Natural killer cell (primary cell): Measurements from ENCODE around the gene ZSWIM4. TPM values are rescaled to one million over a fixed set of nuclear protein-coding genes. Genes with fewer than 3 reads are reported as not detected.

ENCODE experiments used
- ATAC-seq, 3 donors: fragments of 150-1000 bp in 2 of 3; fragments of 200-7000 bp in 1 of 3; cut with Tn5 transposase; 1 replicate in 1 of 3; 2 replicates in 2 of 3; pipeline ENCODE4 v1.10.0; 2021; ENCODE audit warnings: mild to moderate bottlenecking in 2 of 3, moderate library complexity in 2 of 3
- DNase-seq, 2 donors: peaks; one replicate each; pipeline versions ENCODE4 v3.0.0 to v3.0.0-alpha.2; 2013 to 2021; ENCODE audit warnings: mixed read lengths in 1 of 2
- H3K27ac ChIP-seq: one replicate; pipeline ENCODE4 v1.5.1; 2013; ENCODE audit warnings: mild to moderate bottlenecking, low read length
- H3K27me3 ChIP-seq: one replicate; pipeline ENCODE4 v1.6.1; 2013; ENCODE audit warnings: low read length; ENCODE audit not compliant: control insufficient read depth, insufficient read depth
- H3K36me3 ChIP-seq: one replicate; pipeline ENCODE4 v1.6.1; 2013; ENCODE audit warnings: low read length; ENCODE audit not compliant: control insufficient read depth, insufficient read depth
- H3K4me1 ChIP-seq: one replicate; pipeline ENCODE4 v1.6.1; 2013; ENCODE audit warnings: low read length; ENCODE audit not compliant: control insufficient read depth, insufficient read depth
- H3K4me3 ChIP-seq: one replicate; pipeline ENCODE4 v1.5.1; 2013; ENCODE audit warnings: low read length
- H3K9me3 ChIP-seq: one replicate; pipeline ENCODE4 v1.6.1; 2013; ENCODE audit warnings: low read length; ENCODE audit not compliant: control insufficient read depth, insufficient read depth
- H3K27ac Mint-ChIP-seq, 2 donors: one replicate each; pipeline ENCODE4 v1.8.0; 2022; ENCODE audit warnings: mild to moderate bottlenecking in 2 of 2, mixed read lengths in 2 of 2, moderate library complexity in 1 of 2
- H3K27me3 Mint-ChIP-seq, 2 donors: one replicate each; pipeline ENCODE4 v1.8.0; 2022; ENCODE audit warnings: low read depth in 2 of 2, mixed read lengths in 2 of 2
- H3K36me3 Mint-ChIP-seq: one replicate; pipeline ENCODE4 v1.8.0; 2022; ENCODE audit warnings: mixed read lengths
- H3K4me1 Mint-ChIP-seq, 2 donors: one replicate each; pipeline ENCODE4 v1.8.0; 2022; ENCODE audit warnings: mixed read lengths in 2 of 2
- H3K4me3 Mint-ChIP-seq: one replicate; pipeline ENCODE4 v1.8.0; 2022; ENCODE audit warnings: mild to moderate bottlenecking, moderate library complexity, mixed read lengths
- H3K9me3 Mint-ChIP-seq, 2 donors: one replicate each; pipeline ENCODE4 v1.8.0; 2022; ENCODE audit warnings: mixed read lengths in 2 of 2
- CTCF ChIP-seq: fragments of 200-600 bp; IDR thresholded peaks from one replicate; pipeline ENCODE4 v1.8.0; 2022; ENCODE audit warnings: antibody characterized with exemption
- WGBS: methylation state at CpG from one replicate; pipeline ENCODE4 v1.1.7; 2013; ENCODE audit warnings: missing lambda C conversion rate; ENCODE audit not compliant: insufficient coverage; 5-methylcytosine and 5-hydroxymethylcytosine counted together
- intact Hi-C: fragments of 100-400 bp; cut with micrococcal nuclease; formaldehyde crosslinking; loops from one replicate; pipeline ENCODE4 v1.14.2; 2022
- total RNA-seq, 4 donors: library from RNA; stranded (reverse); fragments of 120-200 nt in 1 of 4; gene quantifications; one replicate each; pipeline versions ENCODE4 v1.2.3 to v1.2.4, GENCODE V29; 2013 to 2022

ZSWIM4 gene
- total RNA-seq, 3 donors from 2014 or later (not counting 1 experiment from before 2014, with no cell fraction given): 5.8 to 5.9 (median 5.9) TPM

DNA sequence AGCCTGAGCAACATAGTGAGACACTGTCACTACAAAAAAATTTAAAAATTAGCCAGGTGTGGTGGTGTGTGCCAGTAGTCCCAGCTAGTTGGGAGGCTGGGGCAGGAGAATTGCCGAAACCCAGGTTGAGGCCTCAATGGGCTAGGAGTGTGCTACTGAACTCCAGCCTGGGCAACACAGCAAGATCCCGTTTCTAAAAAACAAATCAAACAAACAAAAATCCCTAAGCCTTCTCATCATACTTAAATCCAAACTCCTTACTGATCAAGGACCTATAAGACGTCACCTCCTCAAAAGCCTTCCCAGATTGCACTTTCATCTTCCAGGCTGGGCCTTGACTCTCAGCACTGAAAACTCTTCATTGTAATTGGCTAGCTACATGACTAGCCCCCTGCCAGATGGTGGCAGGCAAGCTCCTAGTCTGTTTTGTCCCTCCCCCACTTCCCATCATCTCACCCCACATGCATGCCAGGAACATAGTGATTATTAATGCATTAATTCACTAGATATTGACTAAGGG, 64.2 kb downstream of the ZSWIM4 start:
- Histone ChIP-seq H3K27ac (no peak overlapping the region), H3K27me3 (peaks cover 8% of the 10 kb centered on the region), H3K4me1 (peaks cover 22% of the 10 kb centered on the region), H3K36me3 (no peaks in the 10 kb centered on the region), H3K9me3 (no peaks in the 10 kb centered on the region), H3K4me3 (no peak overlapping the region)
- peaks cover 5 to 12% of the 10 kb centered on the region in 2 donors for H3K27me3 Mint-ChIP-seq
- no peak overlapping the region for H3K4me3 Mint-ChIP-seq
- no peak for TF ChIP-seq CTCF
- DNase-seq (peak in 1 of 2 donors; percentile 25), ATAC-seq (no peak)
- H3K36me3 Mint-ChIP-seq: no peaks in the 10 kb centered on the region
- no peaks in the 10 kb centered on the region for H3K9me3 Mint-ChIP-seq
- peak overlapping the region; percentile 64 to 100 for H3K27ac Mint-ChIP-seq
- peaks cover 14 to 31% of the 10 kb centered on the region in 2 donors for H3K4me1 Mint-ChIP-seq
- WGBS: over 99% methylated on average over 3 of the region's 3 CpGs
- intact Hi-C loops: no loop called here

- no peaks in the 10 kb centered on the region for H3K36me3 Mint-ChIP-seq
- H3K36me3 ChIP-seq: no peaks in the 10 kb centered on the region
- H3K4me1 ChIP-seq: peaks cover 27% of the 10 kb centered on the region
- DNase-seq: no peak
- H3K4me1 Mint-ChIP-seq: peaks cover 16 to 37% of the 10 kb centered on the region in 2 donors
- WGBS: 92% methylated on average over 12 of the region's 13 CpGs
- H3K9me3 Mint-ChIP-seq: no peaks in the 10 kb centered on the region
- no peak for ATAC-seq
- peak overlapping the region; percentile 96 for H3K4me3 Mint-ChIP-seq
- intact Hi-C loops: loop anchor here (1.0 kb wide), 1 partner anchor 14 kb away; no protein-coding TSS in a partner anchor
- peak overlapping the region; percentile 97 to 100 for H3K27ac Mint-ChIP-seq
- peaks cover 8 to 17% of the 10 kb centered on the region in 2 donors for H3K27me3 Mint-ChIP-seq
- H3K4me3 ChIP-seq: no peak overlapping the region
- H3K9me3 ChIP-seq: no peaks in the 10 kb centered on the region
- peaks cover 12% of the 10 kb centered on the region for H3K27me3 ChIP-seq
- TF ChIP-seq CTCF: no peak
- peak overlapping the region; percentile 99 for H3K27ac ChIP-seq
Observed at GRCh38 chr19:13860679-13861391, 65.6 kb downstream of the ZSWIM4 start.

DNA sequence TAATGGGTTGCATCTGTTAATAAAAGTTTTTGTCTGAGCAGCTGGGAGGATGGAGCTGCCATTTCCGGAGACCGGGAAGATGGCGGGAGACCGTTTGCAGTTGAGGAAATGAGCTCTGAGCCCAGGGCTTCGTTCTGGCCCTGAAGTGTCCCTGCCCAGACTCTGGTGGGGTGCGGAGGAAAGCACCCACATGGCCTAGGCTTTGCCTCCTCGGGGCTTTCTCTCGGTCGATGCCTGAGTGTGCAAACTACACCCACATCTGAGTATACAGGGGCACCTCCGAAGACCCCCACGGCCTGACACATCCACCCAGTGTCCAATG, 66.1 kb downstream of the ZSWIM4 start:
- Mint-ChIP-seq H3K4me1 (peaks cover 19 to 40% of the 10 kb centered on the region in 2 donors), H3K27me3 (peaks cover 11 to 19% of the 10 kb centered on the region in 2 donors), H3K36me3 (no peaks in the 10 kb centered on the region), H3K9me3 (no peaks in the 10 kb centered on the region), H3K27ac (peak overlapping the region; percentile 97 to 100), H3K4me3 (peak overlapping the region; percentile 96)
- peaks cover 32% of the 10 kb centered on the region for H3K4me1 ChIP-seq
- WGBS: 12% methylated on average over 11 of the region's 11 CpGs
- peaks cover 17% of the 10 kb centered on the region for H3K27me3 ChIP-seq
- peak in 1 of 2 donors; percentile 75 for DNase-seq
- intact Hi-C loops: loop anchor here (1.0 kb wide), 1 partner anchor 14 kb away; no protein-coding TSS in a partner anchor
- H3K27ac ChIP-seq: peak overlapping the region; percentile 99
- H3K9me3 ChIP-seq: no peaks in the 10 kb centered on the region
- H3K36me3 ChIP-seq: no peaks in the 10 kb centered on the region
- peak; percentile 34 to 42 (median 37) for ATAC-seq
- H3K4me3 ChIP-seq: peak overlapping the region; percentile 59
- TF ChIP-seq CTCF: no peak
